Left colon (tissue), 2 donors: ENCODE measurements around the gene FMN2. TPM values are rescaled to one million over a fixed set of nuclear protein-coding genes. Genes with fewer than 3 reads are reported as not detected.

ENCODE experiments used
- ATAC-seq: fragments of 200-7000 bp; cut with Tn5 transposase; one replicate; pipeline ENCODE4 v1.9.1; 2020; ENCODE audit warnings: mild to moderate bottlenecking, moderate library complexity
- DNase-seq, 2 donors: peaks; one replicate each; pipeline ENCODE4 v3.0.0-alpha.2; 2020
- intact Hi-C, 2 donors: fragments of 100-400 bp; cut with DNase I in 1 of 2; cut with micrococcal nuclease in 1 of 2; formaldehyde crosslinking; loops; one replicate each; pipeline versions ENCODE4 v1.11.2 to v1.14.0; 2022; cut with DNase I, micrococcal nuclease
- long read RNA-seq: library from polyadenylated mRNA; unstranded; transcript quantifications from one replicate; pipeline ENCODE4 v2.0.0, GENCODE V29; 2021
- total RNA-seq, 2 donors: library from RNA; stranded (reverse); fragmentation: NEBNext Ultra II Directional; extraction: Animal tissue kit (Norgen Biotek cat#: 25700); gene quantifications; one replicate each; pipeline ENCODE4 v1.2.1, GENCODE V29; 2021
- donor health status: DM: no; HTN: no; CAD: no.
- donor health status: DM: yes; HTN: yes; CAD: no.

The FMN2 gene
- 1 to 10 TPM; 2.6 to 3.0 TPM for total RNA-seq
- long read RNA-seq, partial matches to known transcripts: 2 of 3 reads
- long read RNA-seq, other reads (novel, unspliced or antisense): 1 of 3 reads

GRCh38 chr1:240091614-240092300 lies at the start of gene FMN2:
Gene FMN2 (plus strand): TSS chr1:240091883. CDS start chr1:240092110, 227 bp downstream.
- DNase-seq: peak in 1 of 2 donors; percentile 9
- ATAC-seq: peak; percentile 66
- intact Hi-C loops: no loop called here

DNA sequence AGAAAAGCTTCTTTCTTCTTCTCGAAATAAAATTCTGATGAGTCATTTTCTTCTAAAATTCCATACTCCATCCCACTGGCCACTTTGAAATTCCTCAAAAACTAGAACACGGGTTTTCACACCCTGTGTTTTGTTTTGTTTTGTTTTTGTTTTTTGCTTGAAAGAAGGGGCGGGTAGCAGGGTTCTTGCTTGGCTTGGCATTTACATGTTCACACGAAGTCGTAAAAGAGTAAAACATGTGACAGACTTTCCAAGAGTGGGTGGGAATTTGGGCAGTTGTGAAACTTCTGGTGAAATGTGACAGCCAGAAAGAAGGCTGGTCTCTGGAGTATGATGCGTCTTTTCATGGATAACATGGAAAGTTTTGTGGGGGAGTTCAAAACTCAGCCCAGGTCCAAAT lies 47.1 kb upstream of the FMN2 start:
- intact Hi-C loops: no loop called here
- ATAC-seq (no peak), DNase-seq (no peak)

GRCh38 chr1:240046000-240046399 lies 45.7 kb upstream of the FMN2 start:
- ATAC-seq: no peak
- DNase-seq: no peak
- intact Hi-C loops: no loop called here

GRCh38 chr1:240054109-240054701 lies 37.5 kb upstream of the FMN2 start:
- intact Hi-C loops: no loop called here
- no peak for DNase-seq
- ATAC-seq: no peak

DNA sequence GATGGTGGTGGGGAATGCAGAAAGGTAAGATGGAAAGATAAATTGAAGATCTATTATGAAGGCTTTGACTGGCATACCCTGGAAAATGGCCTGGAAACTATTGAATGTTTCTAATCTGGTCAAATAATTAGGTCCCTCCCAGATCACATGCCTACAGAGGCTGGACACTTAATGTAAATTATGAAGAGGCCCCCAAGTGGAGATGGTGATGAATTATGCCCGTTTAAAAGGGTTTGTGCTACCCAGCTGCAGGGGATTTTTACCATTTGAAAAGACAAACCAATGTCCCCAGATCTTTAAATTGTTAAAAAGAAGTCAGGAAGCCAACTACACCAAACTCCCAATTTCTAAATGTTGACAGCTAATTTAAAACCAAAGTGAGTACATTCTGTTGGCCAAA lies 35.7 kb upstream of the FMN2 start:
- DNase-seq: no peak
- intact Hi-C loops: no loop called here
- ATAC-seq: no peak

DNA sequence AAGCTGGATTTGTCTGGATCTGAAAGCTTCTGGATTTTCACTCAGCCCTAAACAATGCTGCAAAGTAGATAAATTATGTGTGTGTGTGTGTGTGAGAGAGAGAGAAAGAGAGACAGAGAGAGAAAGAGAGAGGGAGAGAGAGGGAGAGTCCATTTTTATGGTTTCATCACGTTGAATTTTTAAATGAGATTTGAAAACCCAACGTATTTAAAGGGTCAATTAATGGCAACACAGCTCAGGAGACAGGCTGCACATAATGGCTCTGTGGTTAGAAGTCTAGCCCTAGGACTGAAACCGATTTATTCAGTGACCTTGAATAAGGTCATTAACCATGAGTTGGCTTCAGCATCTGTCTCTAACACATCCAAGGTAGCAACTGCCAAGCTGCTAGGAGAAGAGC lies 35.3 kb upstream of the FMN2 start:
- DNase-seq: no peak
- intact Hi-C loops: no loop called here
- no peak for ATAC-seq

GRCh38 chr1:240058049-240058448 lies 33.6 kb upstream of the FMN2 start:
- DNase-seq (no peak), ATAC-seq (no peak)
- intact Hi-C loops: no loop called here

GRCh38 chr1:240068961-240069360 lies 22.7 kb upstream of the FMN2 start:
- intact Hi-C loops: no loop called here
- no peak for ATAC-seq
- DNase-seq: no peak

GRCh38 chr1:240070188-240070587 lies 21.5 kb upstream of the FMN2 start:
- DNase-seq (no peak), ATAC-seq (no peak)
- intact Hi-C loops: no loop called here

GRCh38 chr1:240073097-240073496 lies 18.6 kb upstream of the FMN2 start:
- ATAC-seq (no peak), DNase-seq (no peak)
- intact Hi-C loops: no loop called here

DNA sequence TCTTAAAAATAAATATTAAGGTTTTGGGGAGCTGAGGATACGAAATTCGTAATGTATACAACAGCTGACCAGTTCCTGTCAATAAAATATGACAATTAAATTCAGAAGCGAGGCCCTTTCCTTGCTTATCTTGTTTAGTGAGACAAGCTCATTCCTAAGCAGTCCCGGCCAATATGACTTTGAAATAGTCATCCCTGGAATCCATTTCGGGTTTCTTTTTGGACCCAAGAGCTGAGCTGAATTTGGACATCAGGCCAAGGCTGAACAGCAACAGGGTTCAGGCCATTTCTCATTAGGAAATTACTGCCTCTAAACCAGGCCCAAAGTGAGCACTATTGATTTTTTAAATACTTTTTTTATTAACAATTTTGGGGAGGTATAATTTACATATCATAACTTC lies 17.3 kb upstream of the FMN2 start:
- ATAC-seq: no peak
- DNase-seq: no peak
- intact Hi-C loops: no loop called here

DNA sequence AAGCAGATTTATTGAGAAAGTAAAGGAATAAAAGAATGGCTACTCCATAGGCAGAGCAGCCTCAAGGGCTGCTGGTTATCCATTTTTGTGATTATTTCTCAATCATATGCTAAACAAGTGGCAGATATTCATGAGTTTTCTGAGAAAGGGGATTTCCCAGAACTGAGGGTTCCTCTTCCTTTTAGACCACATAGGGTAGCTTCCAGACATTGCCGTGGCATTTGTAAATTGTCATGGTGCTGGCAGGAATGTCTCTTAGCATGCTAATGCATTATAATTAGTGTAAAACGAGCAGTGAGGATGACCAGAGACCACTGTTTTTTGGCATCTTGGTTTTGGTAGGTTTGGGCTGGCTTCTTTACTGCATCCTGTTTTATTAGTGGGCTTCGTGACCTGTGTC lies 16.8 kb upstream of the FMN2 start:
- ATAC-seq: no peak
- intact Hi-C loops: no loop called here
- no peak for DNase-seq

DNA sequence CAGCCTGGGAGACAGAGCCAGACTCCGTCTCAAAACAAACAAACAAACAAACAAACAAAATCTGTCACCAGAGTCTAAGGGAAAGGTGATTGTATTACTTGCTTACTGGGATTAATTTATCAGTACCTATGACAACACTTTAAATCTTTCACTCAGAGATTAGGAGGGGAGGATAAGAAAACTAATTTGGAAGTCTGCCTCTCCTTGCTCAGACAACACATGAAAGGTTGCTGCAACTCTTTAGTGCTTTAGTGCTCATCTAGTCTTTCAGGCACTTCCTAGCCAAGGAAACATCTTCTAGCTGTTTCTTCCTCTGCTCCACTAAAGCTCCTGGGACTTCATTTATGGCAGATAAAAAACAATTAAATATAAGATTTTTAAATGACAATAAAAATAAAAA lies 7.3 kb upstream of the FMN2 start:
- intact Hi-C loops: no loop called here
- ATAC-seq (no peak), DNase-seq (no peak)

GRCh38 chr1:240084749-240085148 lies 6.9 kb upstream of the FMN2 start:
- DNase-seq (no peak), ATAC-seq (no peak)
- intact Hi-C loops: no loop called here

- intact Hi-C loops: no loop called here
- no peak for DNase-seq
- ATAC-seq: no peak
Measured at GRCh38 chr1:240086726-240087125, 5.0 kb upstream of the FMN2 start.

DNA sequence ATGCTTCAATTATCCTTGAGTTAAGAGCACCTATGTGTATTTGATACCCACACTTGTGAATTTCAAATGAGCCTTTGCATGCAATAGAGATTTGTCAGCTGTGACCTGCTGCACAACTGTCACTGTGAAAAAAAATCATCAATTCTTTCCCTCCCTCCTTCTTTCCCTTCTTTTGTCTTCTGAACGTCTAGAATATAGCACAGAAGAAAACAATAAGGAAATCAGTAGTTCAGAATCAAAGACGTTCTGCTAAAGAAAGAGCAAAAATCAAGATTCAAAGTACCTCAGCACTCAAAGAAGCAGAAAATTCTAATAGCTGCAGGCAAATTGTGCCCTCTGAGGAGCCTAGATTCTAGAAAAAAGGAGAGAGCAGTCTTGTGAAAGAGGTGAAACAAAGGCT lies 1.7 kb upstream of the FMN2 start:
- ATAC-seq (no peak), DNase-seq (no peak)
- intact Hi-C loops: no loop called here

GRCh38 chr1:240090957-240091600 lies 604 bp upstream of the FMN2 start:
- DNase-seq: no peak
- intact Hi-C loops: no loop called here
- no peak for ATAC-seq

DNA sequence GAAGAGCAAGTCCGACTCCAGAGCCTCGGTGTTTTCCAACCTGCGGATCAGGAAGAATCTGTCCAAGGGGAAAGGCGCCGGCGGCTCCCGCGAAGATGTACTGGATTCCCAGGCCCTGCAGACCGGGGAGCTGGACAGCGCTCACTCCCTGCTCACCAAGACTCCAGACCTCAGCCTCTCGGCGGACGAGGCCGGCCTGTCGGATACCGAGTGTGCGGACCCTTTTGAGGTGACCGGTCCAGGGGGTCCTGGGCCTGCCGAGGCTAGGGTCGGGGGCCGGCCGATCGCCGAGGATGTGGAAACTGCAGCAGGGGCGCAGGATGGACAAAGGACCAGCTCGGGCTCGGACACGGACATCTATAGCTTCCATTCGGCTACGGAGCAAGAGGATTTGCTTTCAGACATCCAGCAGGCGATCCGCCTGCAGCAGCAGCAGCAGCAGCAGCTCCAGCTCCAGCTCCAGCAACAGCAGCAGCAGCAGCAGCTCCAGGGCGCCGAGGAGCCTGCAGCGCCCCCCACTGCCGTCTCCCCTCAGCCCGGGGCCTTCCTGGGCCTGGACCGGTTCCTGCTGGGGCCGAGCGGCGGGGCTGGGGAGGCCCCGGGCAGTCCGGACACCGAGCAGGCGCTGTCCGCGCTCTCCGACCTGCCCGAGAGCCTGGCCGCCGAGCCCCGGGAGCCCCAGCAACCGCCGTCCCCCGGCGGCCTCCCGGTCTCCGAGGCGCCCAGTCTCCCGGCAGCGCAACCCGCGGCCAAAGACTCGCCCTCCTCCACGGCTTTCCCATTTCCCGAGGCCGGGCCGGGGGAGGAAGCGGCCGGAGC lies 827 bp downstream of the FMN2 start:
- ATAC-seq (peak; percentile 63), DNase-seq (peak; percentile 23 to 33)
- intact Hi-C loops: no loop called here

- intact Hi-C loops: no loop called here
- peak in 1 of 2 donors; percentile 12 for DNase-seq
- peak; percentile 51 for ATAC-seq
Measured at GRCh38 chr1:240093120-240093961, 1.7 kb downstream of the FMN2 start.
